ENCODE data around the gene FGF22. TPM values are rescaled to one million over a fixed set of nuclear protein-coding genes. Genes with fewer than 3 reads are reported as not detected.

The FGF22 gene
- total and polyA plus RNA-seq, 2 of the 4 experiments (the other 2 are of a cell fraction), result 0.14 TPM; not detected in 1

- no peak overlapping the region for H4K91ac ChIP-seq (ENCODE audit: insufficient read depth, low read depth, low read length)
- H3K56ac ChIP-seq (ENCODE audit: extremely low read depth, insufficient read depth, low read length), result no peak overlapping the region
- H3K9ac ChIP-seq (ENCODE audit: low read depth, low read length), result no peak overlapping the region
- intact Hi-C loops (cut with micrococcal nuclease), result no loop called here
- H4K8ac ChIP-seq (ENCODE audit: low read depth in 2 of 2, low read length in 2 of 2), result no peak overlapping the region
- H3K9me1 ChIP-seq (ENCODE audit: insufficient read depth, low read length), result no peaks in the 10 kb centered on the region
- ChIA-PET CTCF (no interaction called here), POLR2A (ENCODE audit: unreplicated experiment) (no interaction called here)
- BruUV-seq (replicated peaks), result no TSS peak
- no peaks in the 10 kb centered on the region for H3K9me3 ChIP-seq (ENCODE audit: control insufficient read depth, insufficient read depth, low read length)
- no peak overlapping the region for H3K4me3 ChIP-seq (ENCODE audit: insufficient read depth, low read depth, low read length)
- no peak overlapping the region for H2BK5ac ChIP-seq (ENCODE audit: low read depth, low read length, poor library complexity, severe bottlenecking)
- peaks cover 32% of the 10 kb centered on the region for H4K20me1 ChIP-seq (ENCODE audit: insufficient read depth, low read length)
- no peak overlapping the region for H2BK20ac ChIP-seq (ENCODE audit: low read depth, low read length)
- no peak for DNase-seq
- no peaks in the 10 kb centered on the region for H3K79me1 ChIP-seq (ENCODE audit: low read depth in 1 of 2, low read length in 2 of 2)
- peak; percentile 21; the same call in 1 of the 2 replicates for ATAC-seq (ENCODE audit: low read depth)
- peaks cover 5% of the 10 kb centered on the region for H3K4me1 ChIP-seq (ENCODE audit: control insufficient read depth, insufficient read depth, low read length)
- H3K14ac ChIP-seq (replicated peaks; ENCODE audit: low read depth, low read length), result no peak overlapping the region
- in situ Hi-C loops (cut with MboI; ENCODE audit: low sequenced_read_pairs), result no loop called here
- peaks cover 24% of the 10 kb centered on the region for H3K27me3 ChIP-seq (ENCODE audit: control insufficient read depth, insufficient read depth, low read length)
- no peak overlapping the region for H3K23ac ChIP-seq (ENCODE audit: low read depth, low read length)
- H4K5ac ChIP-seq (ENCODE audit: low read depth, low read length), result no peak overlapping the region
- H3K4me2 ChIP-seq (ENCODE audit: low read depth, low read length), result no peak overlapping the region
- no peak overlapping the region for H2AK5ac ChIP-seq (ENCODE audit: low read depth, low read length)
- no peak overlapping the region for H3K27ac ChIP-seq (ENCODE audit: insufficient read depth, low read length)
- H3K36me3 ChIP-seq (ENCODE audit: control insufficient read depth, insufficient read depth, low read length), result no peaks in the 10 kb centered on the region
- H2BK120ac ChIP-seq (ENCODE audit: low read depth, low read length), result no peak overlapping the region
- 58% methylated on average over 39 of the region's 75 CpGs; no CpG with 5 or more reads in 1 of the 2 experiments for WGBS, 2 experiments (ENCODE audit: extremely low coverage in 2 of 2, insufficient read length in 1 of 2)
- dilution Hi-C loops (cut with HindIII; ENCODE audit: low sequenced_read_pairs, unreplicated experiment), result no loop called here
- H3K18ac ChIP-seq (ENCODE audit: low read depth, low read length), result no peak overlapping the region
- no peak overlapping the region for H3K4ac ChIP-seq (ENCODE audit: low read depth, low read length)
- no peak overlapping the region for H2BK15ac ChIP-seq (ENCODE audit: low read depth, low read length)
- H2AFZ ChIP-seq (replicated peaks; ENCODE audit: low read length, poor library complexity), result peak overlapping the region; percentile 43
- no peak for TF ChIP-seq MAFK (IDR thresholded peaks at IDR 0.05; ENCODE audit: low read depth, low read length)
- no peak for TF ChIP-seq NFE2L2 (IDR thresholded peaks at IDR 0.05; ENCODE audit: low read depth, low read length)
- TF ChIP-seq USF2 (IDR thresholded peaks at IDR 0.05; ENCODE audit: low read depth, low read length), result no peak
- TF ChIP-seq SMC3 (IDR thresholded peaks at IDR 0.05; ENCODE audit: low read depth, low read length), result no peak
- no peak for TF ChIP-seq RAD21 (IDR thresholded peaks at IDR 0.05; ENCODE audit: low read length)
- no peak for TF ChIP-seq ELK1 (IDR thresholded peaks at IDR 0.05; ENCODE audit: borderline replicate concordance, low read depth, low read length)
- no peak for TF ChIP-seq MXI1 (IDR thresholded peaks at IDR 0.05; ENCODE audit: borderline replicate concordance, low read depth, low read length)
- H2AK9ac ChIP-seq (replicated peaks; ENCODE audit: low read depth, low read length, poor library complexity), result no peak overlapping the region
These were observed 48.4 kb upstream of the FGF22 start for GRCh38 chr19:591099-591958.

Measured in IMR-90 (cell line).